Karpas-422 (cell line): Measurements from ENCODE around the gene HTR3C. TPM values are rescaled to one million over a fixed set of nuclear protein-coding genes. Genes with fewer than 3 reads are reported as not detected.

Source experiments
- small RNA-seq: library from RNA; depleted of rRNA; stranded (forward); fragments of <200 nt; gene quantifications from one replicate; pipeline ENCODE3, GENCODE V24; 2014
- total RNA-seq: library from RNA; depleted of rRNA; stranded (reverse); fragments of >200 nt; shearing (Covaris generic); gene quantifications from 2 replicates; pipeline ENCODE4 v1.2.3, GENCODE V29; 2014; ENCODE audit warnings: low replicate concordance; rRNA removed

HTR3C gene
- total RNA-seq, 1 experiment from 2014 or later, result not detected

Small RNAs within 50 kb of the gene (small RNA-seq; reads per million reads assigned to genes)
- gene RF00019, result not detected

Other genes with a start within 250 kb of the HTR3C start
- 1.2 and 10.8 TPM in 2 replicates for gene MAP6D1, start 227.5 kb upstream of the HTR3C start, total RNA-seq
- gene PARL, start 168.2 kb upstream of the HTR3C start, total RNA-seq, result 44.9 and 48.8 TPM in 2 replicates
- 79.9 and 86.5 TPM in 2 replicates for gene ABCC5, start 35.2 kb upstream of the HTR3C start, total RNA-seq
- gene HTR3D, start 21.3 kb upstream of the HTR3C start, total RNA-seq, result not detected in 2 replicates
- gene HTR3E, start 44.0 kb downstream of the HTR3C start, total RNA-seq, result not detected in 2 replicates
- 59.4 and 68.4 TPM in 2 replicates for gene EIF2B5, start 82.3 kb downstream of the HTR3C start, total RNA-seq
- 62.1 and 106 TPM in 2 replicates for gene DVL3, start 102.3 kb downstream of the HTR3C start, total RNA-seq
- gene AP2M1, start 121.8 kb downstream of the HTR3C start, total RNA-seq, result 212 and 265 TPM in 2 replicates
- gene ABCF3, start 133.2 kb downstream of the HTR3C start, total RNA-seq, result 61.6 and 62.9 TPM in 2 replicates
- not detected in 2 replicates for gene VWA5B2, start 176.5 kb downstream of the HTR3C start, total RNA-seq
- gene ALG3, start 195.9 kb downstream of the HTR3C start, total RNA-seq, result 80.1 and 108 TPM in 2 replicates
- 30.3 and 49.6 TPM in 2 replicates for gene EEF1AKMT4, start 196.6 kb downstream of the HTR3C start, total RNA-seq
- 5.0 and 9.5 TPM in 2 replicates for gene CAMK2N2, start 208.5 kb downstream of the HTR3C start, total RNA-seq
- gene ECE2, start 223.0 kb downstream of the HTR3C start, total RNA-seq, result 0.15 TPM in 1 of 2 replicates, not detected in the other
- 235 and 301 TPM in 2 replicates for gene PSMD2, start 246.2 kb downstream of the HTR3C start, total RNA-seq